Stromal cell of bone marrow (primary cell): ENCODE results near the gene ITLN1.
"Not testable (repeated sequence)": the region's sequence is repeated elsewhere in the genome, so short reads cannot be mapped to it uniquely, and the experiment has no call there.

ENCODE experiments used
- DNase-seq: peaks from one replicate; pipeline ENCODE4 v3.0.0-alpha.2; 2012; ENCODE audit warnings: low read depth

ITLN1 gene

DNA sequence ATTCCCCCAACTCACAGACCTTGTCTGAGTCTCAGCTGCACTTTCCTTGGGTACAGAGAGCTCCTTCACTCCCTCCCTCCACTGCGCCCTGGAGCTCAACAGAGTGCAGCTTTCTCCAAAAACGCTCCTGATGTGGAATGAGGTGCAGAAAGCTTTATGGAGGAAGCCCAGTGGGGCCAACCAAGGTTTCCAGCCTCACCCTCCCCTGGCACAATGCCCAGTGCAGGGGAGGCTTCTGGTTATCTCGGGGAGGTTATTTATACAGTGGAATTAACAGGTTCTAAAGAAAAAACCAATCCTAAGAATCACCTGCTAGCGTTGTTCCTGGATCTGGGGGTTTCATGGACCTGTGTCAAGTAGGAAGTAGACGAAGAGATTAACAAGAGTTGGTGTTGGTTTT lies at the start of gene ITLN1:
ITLN1 (minus strand) TSS at position 139 of the 400 bp plus-strand sequence. CDS start 303 bp downstream, outside the sequence.
- no peak for DNase-seq

DNA sequence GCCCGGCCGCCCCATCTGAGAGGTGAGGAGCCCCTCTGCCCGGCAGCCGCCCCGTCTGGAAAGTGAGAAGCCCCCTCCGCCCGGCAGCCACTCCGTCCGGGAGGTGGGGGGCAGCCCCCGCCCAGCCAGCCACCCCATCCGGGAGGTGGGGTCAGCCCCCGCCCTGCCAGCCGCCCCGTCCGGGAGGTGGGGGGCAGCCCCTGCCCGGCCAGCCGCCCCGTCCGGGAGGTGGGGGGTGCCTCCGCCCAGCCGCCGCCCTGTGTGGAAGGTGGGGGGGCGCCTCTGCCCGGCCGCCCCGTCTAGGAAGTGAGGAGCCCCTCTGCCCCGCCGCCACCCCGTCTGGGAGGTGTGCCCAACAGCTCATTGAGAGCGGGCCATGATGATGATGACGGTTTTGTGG lies 48.3 kb upstream of the ITLN1 start:
- not testable (repeated sequence) for DNase-seq

DNA sequence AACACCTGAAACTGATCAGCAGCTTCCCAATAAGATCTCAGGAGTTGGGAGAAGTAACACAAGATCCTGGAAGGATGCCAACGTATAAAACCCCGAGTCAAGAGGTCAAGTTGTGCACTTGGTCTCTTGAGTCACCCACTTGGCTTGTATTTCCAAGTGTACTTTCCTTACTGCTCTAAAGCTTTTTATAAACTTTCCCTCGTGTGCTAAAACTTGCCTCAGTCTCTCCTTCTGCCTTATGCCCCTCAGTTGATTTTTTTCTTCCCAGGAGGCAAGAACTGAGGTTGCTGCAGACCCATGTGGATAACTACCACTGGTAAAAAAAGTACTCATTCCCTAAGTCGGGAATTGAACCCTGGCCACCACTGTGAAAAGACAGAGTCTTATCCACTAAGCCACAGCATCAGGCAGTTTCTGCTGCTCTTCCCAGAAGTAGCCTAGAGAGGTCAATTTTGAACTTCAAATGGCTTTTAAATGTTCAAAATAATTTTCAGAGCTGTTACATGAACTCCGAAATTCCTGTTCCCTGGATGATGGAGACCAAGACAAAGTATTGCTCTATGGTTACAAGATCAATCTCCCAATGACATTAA lies 40.8 kb upstream of the ITLN1 start:
- DNase-seq, result no peak

DNA sequence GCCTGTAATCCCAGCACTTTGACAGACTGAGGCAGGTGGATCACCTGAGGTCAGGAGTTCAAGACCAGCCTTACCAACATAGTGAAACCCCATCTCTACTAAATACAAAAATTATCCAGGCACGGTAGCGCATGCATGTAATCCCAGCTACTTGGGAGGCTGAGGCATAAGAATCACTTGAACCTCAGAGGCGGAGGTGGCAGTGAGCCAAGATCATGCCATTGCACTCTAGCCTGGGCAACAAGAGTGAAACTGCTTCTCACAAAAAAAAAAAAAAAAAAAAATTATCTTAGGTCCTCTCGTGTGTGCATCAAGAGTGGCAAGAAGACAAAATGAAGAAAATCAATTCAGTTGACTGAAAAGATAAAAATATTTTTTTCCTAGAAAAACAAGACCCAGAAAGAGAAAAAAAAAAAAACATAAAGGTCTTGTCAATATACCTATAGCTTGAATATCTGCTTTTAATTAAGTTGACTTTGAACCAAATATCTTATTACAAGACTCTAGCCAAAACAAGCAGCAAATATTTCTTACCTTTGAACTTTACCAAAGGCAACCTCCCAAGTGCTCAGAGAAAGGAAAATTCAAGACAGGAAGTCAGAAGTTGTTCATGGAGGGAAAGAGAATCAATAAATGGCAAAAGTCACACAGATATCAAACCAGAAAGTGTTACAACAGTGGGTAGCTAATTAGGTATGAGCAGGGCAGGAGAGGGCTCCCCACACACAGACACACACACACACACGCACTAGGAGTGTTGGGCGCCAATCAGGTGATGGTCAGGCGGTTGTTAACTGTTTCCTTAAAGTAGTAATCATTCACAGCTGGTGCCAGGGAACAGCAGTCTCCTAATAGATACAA lies 40.0 kb upstream of the ITLN1 start:
- DNase-seq, result no peak

DNA sequence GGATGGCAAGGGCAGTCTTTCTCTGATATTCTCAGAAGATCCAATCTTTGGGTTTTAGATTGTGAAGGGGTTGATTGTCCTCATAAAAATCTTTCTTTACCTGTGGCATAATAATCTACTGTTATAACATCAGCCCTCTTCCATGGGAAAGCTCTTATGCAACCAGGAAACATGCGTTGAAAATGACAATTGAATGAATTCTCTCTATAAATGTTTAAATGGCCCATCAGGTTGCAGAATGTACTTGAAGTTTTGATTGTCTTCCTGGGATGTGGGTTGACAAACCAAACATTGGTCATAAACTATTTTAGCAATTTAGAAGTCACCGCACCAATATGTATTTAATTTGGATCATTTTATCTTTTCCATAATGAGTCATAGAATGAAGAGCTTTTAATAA lies 31.7 kb upstream of the ITLN1 start:
- DNase-seq, result no peak

DNA sequence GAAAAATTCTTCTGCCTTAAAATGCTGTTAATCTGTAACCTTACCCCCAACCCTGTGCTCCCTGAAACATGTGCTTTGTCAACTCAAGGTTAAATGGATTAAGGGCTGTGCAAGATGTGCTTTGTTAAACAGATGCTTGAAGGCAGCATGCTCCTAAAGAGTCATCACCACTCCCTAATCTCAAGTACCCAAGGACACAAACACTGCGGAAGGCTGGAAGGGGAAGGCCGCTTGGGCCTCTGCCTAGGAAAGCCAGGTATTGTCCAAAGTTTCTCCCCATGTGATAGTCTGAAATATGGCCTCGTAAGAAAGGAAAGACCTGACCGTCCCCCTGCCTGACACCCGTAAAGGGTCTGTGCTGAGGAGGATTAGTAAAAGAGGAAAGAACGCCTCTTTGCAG lies 28.2 kb upstream of the ITLN1 start:
- DNase-seq, result not testable (repeated sequence)

DNA sequence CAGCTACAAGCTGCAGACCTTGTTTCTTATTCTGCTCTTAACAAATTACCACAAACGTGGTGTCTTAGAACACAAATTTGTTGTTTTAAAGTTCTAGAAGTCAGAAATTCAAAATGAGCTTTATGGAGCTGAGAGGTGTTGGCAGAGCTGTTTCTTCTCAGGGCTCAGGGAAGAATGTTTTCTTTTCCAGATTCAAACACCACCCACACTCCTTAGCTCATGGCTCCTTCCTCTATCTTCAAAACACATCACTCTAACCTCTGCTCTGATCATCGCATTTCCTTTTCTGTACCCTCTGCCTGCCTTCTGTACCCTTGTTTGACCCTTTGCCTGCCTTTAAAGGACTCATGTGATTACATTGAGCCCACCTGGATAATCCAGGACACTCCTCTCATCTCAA lies 26.9 kb upstream of the ITLN1 start:
- no peak for DNase-seq

DNA sequence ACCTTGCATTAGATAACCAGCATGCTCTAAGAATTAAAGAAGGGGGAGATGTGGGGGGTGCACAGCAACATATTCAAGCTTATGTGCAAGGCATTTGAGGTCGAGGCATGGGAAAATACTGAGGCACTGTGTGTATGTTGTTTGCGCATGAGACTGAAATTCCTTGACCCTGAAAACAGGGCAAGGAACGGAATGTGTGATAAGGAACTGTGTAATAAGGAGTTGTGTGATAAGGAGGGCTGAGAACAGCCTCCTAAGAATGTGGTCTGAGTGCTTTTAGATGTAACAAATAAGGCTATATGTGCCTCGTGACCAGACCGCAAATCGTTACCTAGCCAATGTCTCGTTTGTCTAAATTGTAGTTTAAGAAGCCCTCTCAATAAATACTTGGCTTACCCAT lies 26.5 kb upstream of the ITLN1 start:
- DNase-seq, result no peak

DNA sequence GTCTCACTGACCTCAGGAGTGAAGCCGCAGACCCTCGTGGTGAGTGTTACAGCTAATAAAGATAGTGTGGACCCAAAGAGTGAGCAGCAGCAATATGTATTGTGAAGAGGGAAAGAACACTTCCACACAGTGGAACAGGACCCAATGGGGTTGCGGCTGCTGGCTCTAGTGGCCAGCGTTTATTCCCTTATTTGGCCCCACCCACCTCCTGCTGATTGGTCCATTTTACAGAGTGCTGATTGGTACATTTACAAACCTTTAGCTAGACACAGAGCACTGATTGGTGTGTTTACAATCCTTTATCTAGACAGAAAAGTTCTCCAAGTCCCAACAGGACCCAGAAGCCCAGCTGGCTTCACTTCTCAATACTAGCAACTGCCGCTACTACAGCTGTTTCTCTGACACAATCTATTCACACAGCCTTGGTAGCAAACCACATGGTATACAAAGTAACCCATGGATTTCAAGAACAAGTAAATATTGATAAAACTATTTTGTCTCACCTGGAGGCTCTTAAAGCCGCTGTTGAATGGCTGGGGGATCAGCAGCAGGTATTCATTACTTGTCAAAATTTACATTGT lies 25.3 kb upstream of the ITLN1 start:
- no peak for DNase-seq

DNA sequence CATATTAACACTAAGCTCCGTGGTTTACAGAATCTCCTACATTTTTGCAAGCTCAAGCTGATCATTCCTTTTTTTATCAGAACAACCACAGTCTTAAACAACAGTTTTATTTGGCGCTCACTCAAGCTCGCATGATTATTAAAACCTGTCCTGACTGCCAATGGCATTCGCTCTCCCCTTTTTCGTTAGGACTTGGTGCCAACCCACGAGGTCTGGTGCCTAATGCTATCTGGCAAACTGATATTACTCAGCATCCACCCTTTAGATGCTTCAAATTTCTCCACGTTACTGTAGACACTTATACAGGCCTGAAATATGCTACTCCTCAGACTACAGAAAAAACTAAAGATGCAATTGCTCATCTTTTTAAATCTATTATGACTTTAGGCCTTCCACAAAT lies 23.0 kb upstream of the ITLN1 start:
- DNase-seq, result peak; percentile 6

DNA sequence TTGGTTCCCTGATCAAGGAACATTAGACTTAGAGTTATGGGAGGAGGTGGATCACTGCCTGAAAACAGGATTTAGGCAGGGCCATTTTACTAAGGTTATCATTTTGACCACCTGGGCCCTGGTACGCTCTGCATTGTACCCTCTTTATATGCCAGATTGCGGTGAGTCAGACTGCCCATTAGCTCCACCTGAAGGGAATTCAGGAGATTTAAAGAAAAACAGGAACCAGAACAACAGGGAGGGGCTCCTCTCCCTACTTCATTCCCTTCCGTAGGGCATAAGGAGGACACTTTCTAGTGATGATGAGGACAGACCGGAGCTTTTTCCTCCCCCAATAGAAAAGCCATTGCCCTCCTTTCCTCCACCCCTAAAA lies 20.6 kb upstream of the ITLN1 start:
- no peak for DNase-seq

DNA sequence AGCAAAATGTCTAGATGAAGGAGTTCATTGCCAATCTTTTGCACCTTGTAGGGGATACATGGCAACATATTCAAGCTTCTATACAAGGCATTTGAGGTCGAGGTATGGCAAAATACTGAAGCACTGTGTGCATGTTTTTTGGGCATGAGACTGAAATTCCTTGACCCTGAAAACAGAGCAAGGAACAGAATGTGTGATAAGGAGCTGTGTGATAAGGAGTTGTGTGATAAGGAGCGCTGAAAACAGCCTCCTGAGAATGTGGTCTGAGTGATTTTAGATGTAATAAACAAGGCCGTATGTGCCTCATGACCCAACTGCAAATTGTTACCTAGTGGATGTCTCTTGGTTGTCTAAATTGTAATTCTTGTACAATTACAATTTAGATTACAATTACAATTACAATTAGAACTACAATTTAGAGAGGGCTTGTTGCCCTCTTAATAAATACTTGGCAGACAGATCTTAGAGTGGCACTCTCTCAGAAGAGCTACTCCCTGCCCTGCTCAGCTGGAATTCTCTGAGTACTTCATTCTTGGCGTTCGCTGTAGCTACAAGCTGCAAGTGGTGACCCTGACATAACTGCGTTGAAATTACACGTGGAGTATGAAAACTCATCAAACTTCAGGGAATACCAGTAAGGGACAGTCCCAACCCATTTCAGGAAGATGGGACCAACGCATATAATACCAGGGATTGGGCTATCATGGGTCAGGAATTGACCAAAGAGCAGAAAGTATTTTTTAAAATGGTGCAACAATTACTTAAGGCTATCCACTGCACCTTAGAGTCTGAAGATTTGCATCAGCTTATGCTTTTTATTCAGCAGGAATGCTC lies 20.0 kb upstream of the ITLN1 start:
- DNase-seq, result no peak

DNA sequence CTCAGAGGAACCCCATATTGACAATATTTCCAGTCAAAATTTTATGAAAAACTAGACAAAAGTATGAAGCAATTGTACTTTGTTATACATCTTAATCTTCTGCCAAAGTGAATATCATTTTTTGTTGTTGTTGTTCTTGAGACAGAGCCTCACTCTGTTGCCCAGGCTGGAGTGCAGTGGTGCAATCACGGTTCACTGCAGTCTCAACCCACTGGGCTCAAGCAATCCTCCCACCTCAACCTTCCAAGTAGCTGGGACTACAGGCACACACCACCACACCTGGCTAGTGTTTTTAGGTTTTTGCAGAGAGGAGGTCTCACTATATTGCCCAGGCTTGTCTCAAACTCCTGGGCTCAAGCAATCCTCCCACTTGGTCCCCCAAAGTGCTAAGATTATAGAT lies 17.3 kb upstream of the ITLN1 start:
- not testable (repeated sequence) for DNase-seq

DNA sequence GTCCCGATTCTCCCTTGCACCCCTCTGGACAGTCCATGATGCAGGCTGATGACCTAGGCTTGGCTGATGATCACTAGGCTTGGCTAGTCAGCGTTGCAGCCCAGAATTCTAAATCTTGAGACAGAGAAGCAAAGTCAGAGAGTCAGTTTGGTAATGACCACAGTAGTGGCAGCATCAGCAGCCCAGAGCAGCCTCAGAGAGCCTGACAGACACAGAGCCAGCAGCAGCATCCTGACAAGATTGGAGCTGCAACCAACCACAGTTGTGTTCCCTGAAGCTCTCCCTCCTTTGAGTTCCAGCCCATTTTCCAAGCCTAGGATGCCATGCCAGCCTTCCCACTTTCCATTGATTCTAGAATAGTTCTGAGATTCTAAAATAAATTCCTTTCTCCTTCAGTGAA lies 16.8 kb upstream of the ITLN1 start:
- DNase-seq, result no peak

DNA sequence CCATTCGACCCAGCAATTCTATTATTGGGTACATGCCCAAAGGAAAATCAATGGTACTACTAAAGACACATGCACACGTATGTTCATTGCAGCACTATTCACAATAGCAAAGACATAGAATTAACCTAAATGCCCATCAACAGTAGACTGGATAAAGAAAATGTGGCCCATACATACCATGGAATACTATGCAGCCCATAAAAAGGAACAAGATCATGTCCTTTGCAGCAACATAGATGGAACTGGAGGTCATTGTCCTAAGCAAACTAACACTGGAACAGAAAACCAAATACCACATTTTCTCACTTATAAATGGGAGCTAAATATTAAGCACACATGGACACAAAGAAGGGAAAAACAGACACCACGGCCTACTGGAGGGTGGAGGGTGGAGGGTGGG lies 15.7 kb upstream of the ITLN1 start:
- not testable (repeated sequence) for DNase-seq

DNA sequence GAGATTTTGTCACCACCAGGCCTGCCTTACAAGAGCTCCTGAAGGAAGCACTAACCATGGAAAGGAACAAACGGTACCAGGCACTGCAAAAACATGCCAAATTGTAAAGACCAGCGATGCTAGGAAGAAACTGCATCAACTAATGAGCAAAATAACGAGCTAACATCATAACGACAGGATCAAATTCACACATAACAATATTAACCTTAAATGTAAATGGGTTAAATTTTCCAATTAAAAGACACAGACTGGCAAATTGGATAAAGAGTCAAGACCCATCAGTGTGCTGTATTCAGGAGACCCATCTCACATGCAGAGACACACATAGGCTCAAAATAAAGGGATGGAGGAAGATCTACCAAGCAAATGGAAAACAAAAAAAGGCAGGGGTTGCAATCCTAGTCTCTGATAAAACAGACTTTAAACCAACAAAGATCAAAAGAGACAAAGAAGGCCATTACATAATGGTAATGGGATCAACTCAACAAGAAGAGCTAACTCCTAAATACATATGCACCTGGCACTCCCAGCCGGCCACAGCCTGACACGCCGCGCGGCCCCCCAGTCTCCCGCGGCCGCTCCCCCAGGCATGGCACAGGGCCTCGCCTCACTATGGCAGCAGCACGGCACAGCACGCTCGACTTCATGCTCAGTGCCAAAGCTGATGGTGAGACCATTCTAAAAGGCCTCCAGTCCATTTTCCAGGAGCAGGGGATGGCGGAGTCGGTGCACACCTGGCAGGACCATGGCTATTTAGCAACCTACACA lies 9.6 kb upstream of the ITLN1 start:
- not testable (repeated sequence) for DNase-seq

DNA sequence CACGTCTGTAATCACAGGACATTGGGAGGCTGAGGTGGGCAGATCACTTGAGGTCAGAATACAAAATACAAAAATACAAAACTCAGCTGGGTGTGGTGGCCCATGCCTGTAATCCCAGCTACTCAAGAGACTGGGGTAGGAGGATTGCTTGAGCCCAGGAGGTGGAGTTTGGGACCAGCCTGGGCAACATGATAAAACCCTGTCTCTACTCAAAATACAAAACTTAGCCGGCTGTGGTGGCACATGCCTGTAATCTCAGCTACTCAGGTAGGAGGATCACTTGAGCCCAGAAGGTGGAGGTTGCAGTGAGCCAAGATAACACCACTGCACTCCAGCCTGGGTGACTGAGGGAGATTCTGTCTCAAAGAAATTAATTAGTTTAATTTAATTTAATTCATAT lies 6.5 kb upstream of the ITLN1 start:
- DNase-seq, result no peak

DNA sequence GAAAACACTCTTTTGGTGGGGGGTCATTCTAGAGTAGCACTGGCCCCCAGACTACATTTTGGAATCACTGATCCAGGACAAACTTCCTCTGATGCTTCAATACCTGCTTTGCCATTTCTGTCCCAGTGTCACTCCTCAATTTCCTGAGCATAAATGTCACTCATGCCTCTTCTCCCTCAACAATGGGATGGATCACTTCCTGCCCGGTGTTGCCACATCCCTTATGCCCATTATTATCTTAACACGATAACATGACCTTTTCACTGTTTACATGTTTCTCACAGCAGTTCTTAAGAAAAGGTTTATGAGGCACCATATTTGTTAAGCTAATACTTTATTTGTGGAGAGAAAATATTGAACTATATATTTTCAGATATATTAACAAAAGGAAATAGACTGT lies 3.9 kb upstream of the ITLN1 start:
- DNase-seq, result no peak

DNA sequence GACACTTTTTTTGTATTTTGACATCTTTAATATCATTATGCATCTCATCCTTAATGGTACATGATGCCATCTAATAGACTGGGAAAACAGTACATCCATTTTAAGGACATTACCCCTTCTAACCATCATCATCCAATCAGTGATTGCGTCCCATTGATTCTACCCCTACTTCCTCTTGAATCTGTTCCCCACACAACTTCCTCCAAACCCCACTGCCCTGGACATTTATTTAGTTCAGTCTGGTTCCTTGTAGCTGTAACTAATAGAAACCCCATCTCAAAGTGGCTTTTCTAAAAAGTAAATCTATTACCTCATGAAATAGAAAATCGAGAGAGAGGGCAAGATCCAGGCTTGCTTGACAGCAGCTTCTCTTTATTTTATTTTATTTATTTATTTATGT lies 2.1 kb upstream of the ITLN1 start:
- no peak for DNase-seq

DNA sequence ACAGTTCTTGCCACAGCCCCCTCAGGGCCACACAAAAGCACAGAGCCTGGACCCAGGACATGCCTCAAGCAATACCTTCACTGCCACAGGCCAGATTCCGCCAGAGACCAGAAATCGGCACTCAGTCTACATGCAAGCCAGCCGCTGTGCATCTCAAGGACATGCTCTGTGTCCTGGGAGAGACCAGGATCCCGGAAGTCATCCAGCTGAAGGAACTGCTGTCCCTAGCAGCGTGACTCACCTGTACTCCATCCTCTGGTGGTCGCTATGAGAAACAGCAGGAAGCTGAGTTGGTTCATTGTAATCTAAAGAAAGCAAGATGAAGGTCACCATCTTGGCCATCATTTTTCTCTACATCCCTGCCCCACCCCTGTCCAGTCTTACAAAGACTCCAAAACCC lies 401 bp downstream of the ITLN1 start:
- no peak for DNase-seq

DNA sequence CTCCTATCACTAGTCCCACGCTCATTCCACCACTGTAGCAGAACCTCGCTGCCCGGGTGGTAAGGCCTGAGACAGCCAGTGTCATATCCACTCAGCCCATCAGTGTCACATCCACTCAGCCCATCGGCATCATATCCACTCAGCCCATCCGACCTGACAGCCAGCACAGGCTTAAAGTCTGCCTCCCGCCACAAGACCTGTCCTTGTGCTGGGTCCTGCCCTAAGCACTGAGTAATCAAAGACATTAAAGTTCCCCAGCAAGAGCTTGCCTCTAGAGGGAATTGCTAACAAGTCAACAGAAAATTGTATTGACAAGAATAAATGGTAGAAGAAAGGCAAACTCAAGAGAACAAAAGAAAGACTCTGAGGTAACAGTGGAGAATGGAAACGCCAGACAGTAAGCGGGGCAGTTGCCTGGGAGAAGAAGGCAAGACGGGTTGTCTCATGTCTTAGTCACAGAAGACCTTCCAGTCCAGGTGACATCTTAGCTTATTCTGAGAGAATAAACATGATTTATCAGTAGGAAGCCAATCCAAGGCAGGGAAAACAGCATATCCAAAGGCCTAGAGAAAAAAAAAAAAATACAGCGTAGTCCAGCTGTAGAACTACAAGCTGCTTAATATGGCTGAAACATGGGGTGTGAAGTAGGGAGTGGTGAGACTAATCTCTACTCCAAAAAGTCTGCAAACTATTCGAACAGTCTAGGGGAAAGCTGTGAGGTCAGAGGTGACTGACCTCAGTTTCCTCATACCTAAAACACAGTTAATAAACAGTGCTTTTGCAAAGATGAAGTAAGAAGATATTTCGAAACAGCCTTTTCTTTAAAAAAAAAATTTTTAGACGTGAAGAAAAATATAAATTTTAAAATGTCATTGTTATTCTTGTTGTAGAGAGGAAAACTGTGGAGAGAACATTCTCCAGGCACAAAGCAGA lies 1.1 kb downstream of the ITLN1 start:
- DNase-seq, result no peak
